ENCODE results near the gene CELF5. TPM values are rescaled to one million over a fixed set of nuclear protein-coding genes. Genes with fewer than 3 reads are reported as not detected.

CELF5 gene
- total RNA-seq, 2 donors from 2014 or later = 0.24 to 0.26 TPM

- H3K27ac Mint-ChIP-seq = peak overlapping the region; percentile 77
- ATAC-seq (replicated peaks) = peak; percentile 83
- peaks cover 9% of the 10 kb centered on the region for H3K4me1 Mint-ChIP-seq
- peaks cover 6% of the 10 kb centered on the region for H3K27me3 Mint-ChIP-seq
- H3K4me3 Mint-ChIP-seq = peak overlapping the region; percentile 91
- H3K36me3 Mint-ChIP-seq (ENCODE audit: low read depth) = no peaks in the 10 kb centered on the region
- no peaks in the 10 kb centered on the region for H3K9me3 Mint-ChIP-seq
Observed at GRCh38 chr19:3275583-3276340, 51.3 kb downstream of the CELF5 start.

GRCh38 chr19:3276341-3276799, 51.9 kb downstream of the CELF5 start:
- ATAC-seq (replicated peaks) = peak; percentile 42
- peaks cover 9% of the 10 kb centered on the region for H3K4me1 Mint-ChIP-seq
- H3K4me3 Mint-ChIP-seq = peak overlapping the region; percentile 91
- no peak overlapping the region for H3K27ac Mint-ChIP-seq
- no peaks in the 10 kb centered on the region for H3K9me3 Mint-ChIP-seq
- H3K27me3 Mint-ChIP-seq = peaks cover 5% of the 10 kb centered on the region
- no peaks in the 10 kb centered on the region for H3K36me3 Mint-ChIP-seq (ENCODE audit: low read depth)

- H3K4me1 Mint-ChIP-seq = peaks cover 9% of the 10 kb centered on the region
- H3K36me3 Mint-ChIP-seq (ENCODE audit: low read depth) = no peaks in the 10 kb centered on the region
- no peak overlapping the region for H3K27ac Mint-ChIP-seq
- H3K27me3 Mint-ChIP-seq = no peaks in the 10 kb centered on the region
- ATAC-seq (replicated peaks) = no peak
- no peak overlapping the region for H3K4me3 Mint-ChIP-seq
- H3K9me3 Mint-ChIP-seq = no peaks in the 10 kb centered on the region
Observed at GRCh38 chr19:3277649-3278048, 53.2 kb downstream of the CELF5 start.

DNA sequence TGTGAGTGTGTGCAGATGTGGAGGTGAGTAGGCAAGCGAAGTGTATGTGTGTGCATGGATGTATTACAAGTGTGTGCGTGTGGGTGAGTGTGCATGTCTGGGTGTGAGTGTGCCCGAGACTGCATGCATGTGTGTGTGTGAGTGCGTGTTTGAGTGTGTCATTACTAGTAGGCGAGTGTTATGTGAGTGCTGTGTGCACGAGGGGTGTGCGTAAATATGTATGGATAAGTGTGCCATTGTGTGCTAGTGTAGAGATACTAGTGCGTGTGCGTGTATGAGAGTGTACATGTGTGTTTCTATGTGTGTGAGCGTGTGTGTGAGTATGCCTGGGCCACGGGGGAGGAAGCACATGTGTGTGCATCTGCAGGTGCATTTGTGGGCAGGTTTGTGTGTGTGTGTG, 53.8 kb downstream of the CELF5 start:
- Mint-ChIP-seq H3K4me1 (peaks cover 9% of the 10 kb centered on the region), H3K4me3 (no peak overlapping the region), H3K36me3 (ENCODE audit: low read depth) (no peaks in the 10 kb centered on the region), H3K27me3 (no peaks in the 10 kb centered on the region), H3K27ac (no peak overlapping the region), H3K9me3 (no peaks in the 10 kb centered on the region)
- ATAC-seq (replicated peaks) = no peak

GRCh38 chr19:3278749-3279148, 54.3 kb downstream of the CELF5 start:
- no peaks in the 10 kb centered on the region for H3K9me3 Mint-ChIP-seq
- no peaks in the 10 kb centered on the region for H3K36me3 Mint-ChIP-seq (ENCODE audit: low read depth)
- H3K27me3 Mint-ChIP-seq = no peaks in the 10 kb centered on the region
- ATAC-seq (replicated peaks) = no peak
- H3K27ac Mint-ChIP-seq = no peak overlapping the region
- no peak overlapping the region for H3K4me3 Mint-ChIP-seq
- H3K4me1 Mint-ChIP-seq = peaks cover 9% of the 10 kb centered on the region

GRCh38 chr19:3279306-3279705, 54.8 kb downstream of the CELF5 start:
- no peak for ATAC-seq (replicated peaks)
- H3K27ac Mint-ChIP-seq = no peak overlapping the region
- H3K9me3 Mint-ChIP-seq = no peaks in the 10 kb centered on the region
- H3K36me3 Mint-ChIP-seq (ENCODE audit: low read depth) = no peaks in the 10 kb centered on the region
- H3K27me3 Mint-ChIP-seq = no peaks in the 10 kb centered on the region
- peaks cover 9% of the 10 kb centered on the region for H3K4me1 Mint-ChIP-seq
- H3K4me3 Mint-ChIP-seq = no peak overlapping the region

- Mint-ChIP-seq H3K36me3 (ENCODE audit: low read depth) (no peaks in the 10 kb centered on the region), H3K27me3 (no peaks in the 10 kb centered on the region), H3K27ac (no peak overlapping the region), H3K9me3 (no peaks in the 10 kb centered on the region), H3K4me1 (no peaks in the 10 kb centered on the region), H3K4me3 (no peak overlapping the region)
- no peak for ATAC-seq (replicated peaks)
Observed at GRCh38 chr19:3281026-3281425, 56.6 kb downstream of the CELF5 start.

DNA sequence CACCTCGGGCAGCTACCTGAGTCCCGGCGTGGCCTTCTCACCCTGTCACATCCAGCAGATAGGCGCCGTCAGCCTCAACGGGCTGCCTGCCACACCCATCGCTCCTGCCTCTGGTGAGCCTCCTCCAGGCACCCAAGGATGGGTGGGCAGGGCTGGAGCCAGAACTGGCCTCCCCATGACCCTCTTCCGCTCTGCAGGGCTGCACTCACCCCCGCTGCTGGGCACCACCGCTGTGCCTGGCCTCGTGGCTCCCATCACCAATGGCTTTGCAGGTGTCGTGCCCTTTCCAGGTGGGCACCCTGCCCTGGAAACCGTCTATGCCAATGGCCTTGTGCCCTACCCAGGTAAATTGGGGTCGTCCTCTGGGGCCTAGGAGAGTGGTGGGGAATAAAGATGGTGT, 57.7 kb downstream of the CELF5 start:
- ATAC-seq (replicated peaks) = no peak
- H3K27ac Mint-ChIP-seq = no peak overlapping the region
- H3K27me3 Mint-ChIP-seq = no peaks in the 10 kb centered on the region
- H3K4me1 Mint-ChIP-seq = no peaks in the 10 kb centered on the region
- no peak overlapping the region for H3K4me3 Mint-ChIP-seq
- H3K36me3 Mint-ChIP-seq (ENCODE audit: low read depth) = no peaks in the 10 kb centered on the region
- H3K9me3 Mint-ChIP-seq = no peaks in the 10 kb centered on the region

GRCh38 chr19:3282564-3282963, 58.1 kb downstream of the CELF5 start:
- no peak overlapping the region for H3K27ac Mint-ChIP-seq
- no peak for ATAC-seq (replicated peaks)
- no peaks in the 10 kb centered on the region for H3K27me3 Mint-ChIP-seq
- no peaks in the 10 kb centered on the region for H3K4me1 Mint-ChIP-seq
- no peaks in the 10 kb centered on the region for H3K9me3 Mint-ChIP-seq
- no peak overlapping the region for H3K4me3 Mint-ChIP-seq
- H3K36me3 Mint-ChIP-seq (ENCODE audit: low read depth) = no peaks in the 10 kb centered on the region

- Mint-ChIP-seq H3K4me1 (no peaks in the 10 kb centered on the region), H3K27ac (no peak overlapping the region), H3K4me3 (no peak overlapping the region), H3K9me3 (no peaks in the 10 kb centered on the region), H3K36me3 (ENCODE audit: low read depth) (no peaks in the 10 kb centered on the region), H3K27me3 (no peaks in the 10 kb centered on the region)
- no peak for ATAC-seq (replicated peaks)
Observed at GRCh38 chr19:3283246-3283751, 58.8 kb downstream of the CELF5 start.

- ATAC-seq (replicated peaks) = no peak
- no peak overlapping the region for H3K27ac Mint-ChIP-seq
- no peaks in the 10 kb centered on the region for H3K27me3 Mint-ChIP-seq
- H3K9me3 Mint-ChIP-seq = no peaks in the 10 kb centered on the region
- H3K4me3 Mint-ChIP-seq = peak overlapping the region; percentile 48
- H3K36me3 Mint-ChIP-seq (ENCODE audit: low read depth) = no peaks in the 10 kb centered on the region
- H3K4me1 Mint-ChIP-seq = no peaks in the 10 kb centered on the region
Observed at GRCh38 chr19:3283886-3284657, 59.6 kb downstream of the CELF5 start.

DNA sequence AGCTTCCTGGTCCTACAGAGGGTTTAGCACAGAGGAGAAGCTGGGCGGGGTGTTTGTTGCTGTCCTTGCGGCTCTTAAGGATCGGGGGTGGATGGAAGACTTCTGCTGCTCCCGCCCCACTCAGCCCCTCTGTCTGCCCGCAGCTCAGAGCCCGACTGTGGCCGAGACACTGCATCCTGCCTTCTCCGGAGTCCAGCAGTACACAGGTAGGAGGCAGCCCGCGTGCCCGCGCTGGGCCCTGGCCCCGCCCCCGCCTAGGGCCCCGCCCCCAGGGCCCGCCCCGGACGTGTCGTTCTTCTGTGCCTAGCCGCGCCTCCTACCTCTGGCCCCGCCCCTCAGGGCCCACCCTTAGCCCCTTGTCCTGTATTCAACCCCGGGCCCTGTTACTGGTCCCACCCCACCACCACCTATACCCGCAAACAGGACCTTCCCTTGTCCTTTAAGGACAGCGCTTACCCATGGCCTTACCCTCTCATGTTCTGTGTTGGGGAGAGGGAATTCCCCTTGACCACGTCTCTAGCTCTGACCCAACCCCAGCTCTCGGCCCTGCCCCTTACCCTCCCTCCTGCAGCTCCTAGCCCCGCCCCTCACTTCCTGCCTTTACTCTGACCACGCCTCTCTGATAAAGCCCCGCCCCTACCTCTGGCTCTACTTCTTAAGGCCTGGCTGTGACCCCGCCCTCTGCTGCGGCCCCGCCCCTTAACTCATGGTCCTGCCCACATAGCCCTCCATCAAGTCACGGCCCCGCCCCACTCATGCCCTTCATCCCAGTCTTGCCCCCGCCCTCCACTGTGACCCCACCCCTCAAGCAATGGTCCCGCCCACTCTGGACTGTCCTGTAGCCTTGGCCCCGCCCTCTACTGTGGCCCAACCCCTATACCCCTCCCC, 60.5 kb downstream of the CELF5 start:
- H3K36me3 Mint-ChIP-seq (ENCODE audit: low read depth) = no peaks in the 10 kb centered on the region
- H3K4me1 Mint-ChIP-seq = no peaks in the 10 kb centered on the region
- no peaks in the 10 kb centered on the region for H3K9me3 Mint-ChIP-seq
- no peak overlapping the region for H3K27ac Mint-ChIP-seq
- H3K4me3 Mint-ChIP-seq = peak overlapping the region; percentile 48
- H3K27me3 Mint-ChIP-seq = no peaks in the 10 kb centered on the region
- ATAC-seq (replicated peaks) = peak; percentile 90

GRCh38 chr19:3285647-3286176, 61.3 kb downstream of the CELF5 start:
- no peaks in the 10 kb centered on the region for H3K9me3 Mint-ChIP-seq
- no peaks in the 10 kb centered on the region for H3K4me1 Mint-ChIP-seq
- H3K27me3 Mint-ChIP-seq = no peaks in the 10 kb centered on the region
- H3K27ac Mint-ChIP-seq = no peak overlapping the region
- H3K4me3 Mint-ChIP-seq = no peak overlapping the region
- H3K36me3 Mint-ChIP-seq (ENCODE audit: low read depth) = no peaks in the 10 kb centered on the region
- peak; percentile 5 for ATAC-seq (replicated peaks)

GRCh38 chr19:3287814-3288213, 63.4 kb downstream of the CELF5 start:
- Mint-ChIP-seq H3K27me3 (peaks cover 3% of the 10 kb centered on the region), H3K4me3 (no peak overlapping the region), H3K36me3 (ENCODE audit: low read depth) (no peaks in the 10 kb centered on the region), H3K9me3 (no peaks in the 10 kb centered on the region), H3K4me1 (no peaks in the 10 kb centered on the region), H3K27ac (no peak overlapping the region)
- no peak for ATAC-seq (replicated peaks)

Data from activated T-helper 17 cell treated with anti-CD3 and anti-CD28 coated beads, Interleukin-2, amount 50 U/mL, for 72 hours (primary cell).